B cell (primary cell): ENCODE results near the gene ITGA3.

Source experiments
- CTCF ChIP-seq: fragments of 200-600 bp; IDR thresholded peaks from one replicate; pipeline ENCODE4 v1.8.0; 2022; ENCODE audit warnings: antibody characterized with exemption, mild to moderate bottlenecking
- EZH2 ChIP-seq: IDR thresholded peaks from 2 replicates; pipeline ENCODE4 v1.6.1; 2012; ENCODE audit warnings: borderline replicate concordance, low read depth, mild to moderate bottlenecking, moderate library complexity, low read length; ENCODE audit not compliant: insufficient read depth, poor library complexity, severe bottlenecking

GRCh38 chr17:50047488-50048126 is 8.3 kb upstream of the ITGA3 start:
- TF ChIP-seq CTCF (no peak), EZH2 (no peak)
